Measurements from ENCODE around the gene SNX20. TPM values are rescaled to one million over a fixed set of nuclear protein-coding genes. Genes with fewer than 3 reads are reported as not detected.

The SNX20 gene
- total RNA-seq, 1 donor from 2014 or later: 2.2 TPM

DNA sequence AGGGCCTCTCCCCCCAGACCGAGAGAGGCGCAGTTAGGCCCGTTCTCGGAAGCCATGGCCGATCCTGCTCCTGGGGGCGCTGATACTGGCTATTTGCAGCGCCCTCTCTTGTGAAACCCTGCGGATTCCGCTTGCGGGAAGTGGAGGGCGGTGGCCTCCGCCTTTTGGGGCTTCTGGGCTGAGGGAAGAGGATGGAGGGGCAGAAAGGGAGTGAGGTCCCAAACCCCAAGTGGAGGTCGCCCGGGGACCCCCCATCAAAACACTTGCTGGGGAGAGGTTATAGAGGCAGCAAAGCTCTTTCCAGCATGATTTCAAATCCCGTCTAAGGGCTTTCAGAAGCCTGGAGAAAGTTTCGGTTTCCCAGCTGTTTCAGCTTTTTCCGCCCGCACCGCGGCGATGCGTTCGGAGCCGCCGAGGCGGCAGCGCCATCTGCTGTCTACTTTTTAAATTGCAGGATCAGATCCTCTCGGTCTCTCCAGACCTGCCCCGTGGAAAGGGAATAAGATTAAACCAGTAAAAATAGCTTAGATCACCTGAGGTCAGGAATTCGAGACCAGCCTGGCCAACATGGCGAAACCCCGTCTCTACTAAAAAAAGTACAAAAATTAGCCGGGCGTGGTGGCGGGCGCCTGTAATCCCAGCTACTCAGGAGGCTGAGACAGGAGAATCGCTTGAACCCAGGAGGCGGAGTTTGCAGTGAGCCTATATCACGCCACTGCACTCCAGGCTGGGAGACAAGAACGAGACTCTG is 15.8 kb downstream of the SNX20 start:
- no peak for DNase-seq (ENCODE audit: extremely low spot score in 2 of 2)
- Histone ChIP-seq H3K36me3 (no peaks in the 10 kb centered on the region), H3K4me3 (peak overlapping the region; percentile 42 to 44), H3K9me3 (no peaks in the 10 kb centered on the region), H3K27ac (peak overlapping the region; percentile 9), H3K4me1 (peaks cover 16% of the 10 kb centered on the region), H3K27me3 (no peaks in the 10 kb centered on the region)
- TF ChIP-seq POLR2A (IDR thresholded peaks at IDR 0.05): no peak
- peak; percentile 75 to 81 (median 80) for TF ChIP-seq CTCF (IDR thresholded peaks at IDR 0.05)
- TF ChIP-seq POLR2AphosphoS5 (IDR thresholded peaks at IDR 0.05; ENCODE audit: insufficient read depth in 1 of 2, low read depth in 1 of 2): peak in 1 of 2 donors; percentile 51
- intact Hi-C loops (cut with DNase I): loop anchor here (10.0 kb wide), 2 partner anchors 291 to 451 kb away; no protein-coding TSS in a partner anchor

DNA sequence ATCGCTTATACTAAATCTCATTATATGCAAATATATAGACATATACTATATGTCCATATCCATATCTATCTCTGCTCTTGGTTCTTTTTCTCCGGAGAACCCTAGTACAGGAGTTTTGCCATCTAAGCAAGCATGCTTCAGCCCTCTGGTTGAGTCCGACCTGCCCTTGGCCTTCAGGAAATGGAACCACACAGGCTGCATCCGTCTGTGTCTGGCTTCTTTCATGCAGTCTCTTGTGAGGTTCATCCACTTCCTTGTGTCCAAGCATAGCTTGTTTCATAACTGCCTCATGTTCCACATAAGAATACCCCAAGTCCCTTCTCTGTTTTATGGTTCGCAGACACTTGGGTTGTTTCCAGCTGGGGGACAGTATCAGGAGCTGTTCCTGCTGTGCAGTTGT is 16.8 kb downstream of the SNX20 start:
- Histone ChIP-seq H3K4me1 (peaks cover 16% of the 10 kb centered on the region), H3K27ac (no peak overlapping the region), H3K9me3 (no peaks in the 10 kb centered on the region), H3K27me3 (no peaks in the 10 kb centered on the region), H3K36me3 (no peaks in the 10 kb centered on the region), H3K4me3 (no peak overlapping the region)
- intact Hi-C loops (cut with DNase I): loop anchor here (10.0 kb wide), 2 partner anchors 289 to 449 kb away; no protein-coding TSS in a partner anchor
- DNase-seq (ENCODE audit: extremely low spot score in 2 of 2): no peak
- no peak for TF ChIP-seq CTCF (IDR thresholded peaks at IDR 0.05)
- no peak for TF ChIP-seq POLR2A (IDR thresholded peaks at IDR 0.05)
- TF ChIP-seq POLR2AphosphoS5 (IDR thresholded peaks at IDR 0.05; ENCODE audit: insufficient read depth in 1 of 2, low read depth in 1 of 2): no peak

DNA sequence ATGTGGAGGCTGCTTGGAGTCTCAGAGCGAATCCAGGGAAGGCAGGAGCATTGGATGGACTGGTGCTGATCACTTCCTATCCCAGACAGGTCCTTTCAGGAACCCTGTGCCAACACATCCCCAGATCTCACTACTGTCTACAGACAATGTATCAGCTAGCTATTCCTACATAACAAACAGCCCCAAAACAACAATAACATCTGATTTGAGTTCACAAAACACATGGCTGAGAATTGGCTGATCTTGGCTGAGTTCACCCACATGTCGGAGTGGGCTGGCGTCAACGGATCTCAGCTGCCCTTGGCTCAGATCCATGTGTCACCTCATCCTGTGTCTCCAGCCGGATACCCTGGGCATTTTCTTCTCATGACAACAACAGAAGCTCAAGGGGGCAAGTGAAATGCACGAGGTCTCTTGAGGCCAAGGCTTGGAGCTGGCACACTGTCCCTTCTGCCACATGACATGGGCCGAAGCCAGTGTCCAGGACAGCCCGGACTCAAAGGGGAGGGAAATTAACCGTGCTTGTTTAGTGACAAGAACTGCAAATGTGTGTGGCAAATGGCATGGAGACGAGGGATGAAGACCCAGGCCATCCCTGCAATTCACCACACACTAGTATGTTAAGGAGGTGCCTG is 18.7 kb downstream of the SNX20 start:
- H3K4me3 ChIP-seq: no peak overlapping the region
- H3K27me3 ChIP-seq: no peaks in the 10 kb centered on the region
- H3K36me3 ChIP-seq: no peaks in the 10 kb centered on the region
- DNase-seq (ENCODE audit: extremely low spot score in 2 of 2): no peak
- H3K27ac ChIP-seq: no peak overlapping the region
- no peaks in the 10 kb centered on the region for H3K9me3 ChIP-seq
- intact Hi-C loops (cut with DNase I): loop anchor here (10.0 kb wide), 2 partner anchors 288 to 448 kb away; no protein-coding TSS in a partner anchor
- peaks cover 4% of the 10 kb centered on the region for H3K4me1 ChIP-seq
- no peak for TF ChIP-seq POLR2AphosphoS5 (IDR thresholded peaks at IDR 0.05; ENCODE audit: insufficient read depth in 1 of 2, low read depth in 1 of 2)

- intact Hi-C loops (cut with DNase I): loop anchor here (10.0 kb wide), 2 partner anchors 285 to 445 kb away; no protein-coding TSS in a partner anchor
- H3K4me3 ChIP-seq: no peak overlapping the region
These were observed 21.3 kb downstream of the SNX20 start for GRCh38 chr16:50659806-50660205.

GRCh38 chr16:50657241-50657640 is 23.9 kb downstream of the SNX20 start:
- no peak for TF ChIP-seq CTCF (IDR thresholded peaks at IDR 0.05)
- TF ChIP-seq POLR2A (IDR thresholded peaks at IDR 0.05): no peak
- no peak for TF ChIP-seq POLR2AphosphoS5 (IDR thresholded peaks at IDR 0.05; ENCODE audit: insufficient read depth in 1 of 2, low read depth in 1 of 2)
- no peak overlapping the region for H3K27ac ChIP-seq
- no peaks in the 10 kb centered on the region for H3K4me1 ChIP-seq
- intact Hi-C loops (cut with DNase I): no loop called here
- no peaks in the 10 kb centered on the region for H3K27me3 ChIP-seq
- DNase-seq (ENCODE audit: extremely low spot score in 2 of 2): no peak
- H3K9me3 ChIP-seq: no peaks in the 10 kb centered on the region
- no peak overlapping the region for H3K4me3 ChIP-seq
- H3K36me3 ChIP-seq: no peaks in the 10 kb centered on the region

More at GRCh38 chr16:50659806-50660205, 21.3 kb downstream of the SNX20 start:
- H3K27ac ChIP-seq: no peak overlapping the region
- TF ChIP-seq CTCF (IDR thresholded peaks at IDR 0.05) (no peak), POLR2AphosphoS5 (IDR thresholded peaks at IDR 0.05; ENCODE audit: insufficient read depth in 1 of 2, low read depth in 1 of 2) (no peak), POLR2A (IDR thresholded peaks at IDR 0.05) (no peak)
- peaks cover under 1% of the 10 kb centered on the region for H3K4me1 ChIP-seq
- H3K9me3 ChIP-seq: no peaks in the 10 kb centered on the region
- no peaks in the 10 kb centered on the region for H3K27me3 ChIP-seq
- no peaks in the 10 kb centered on the region for H3K36me3 ChIP-seq
- DNase-seq (ENCODE audit: extremely low spot score in 2 of 2): no peak
